CD8-positive, alpha-beta memory T cell (primary cell): ENCODE measurements around the gene TNPO3. TPM values are rescaled to one million over a fixed set of nuclear protein-coding genes. Genes with fewer than 3 reads are reported as not detected.
"Not testable (repeated sequence)": the region's sequence is repeated elsewhere in the genome, so short reads cannot be mapped to it uniquely, and the experiment has no call there.

Source experiments
- CTCF ChIA-PET: fragments of 350-600 bp; sonication (Branson Sonifier 250); formaldehyde crosslinking; loops from one replicate; lab custom pipeline; 2021; ENCODE audit warnings: antibody characterized with exemption; lab: Charles Lee
- POLR2A ChIA-PET: fragments of 350-600 bp; sonication (Branson Sonifier 250); formaldehyde crosslinking; loops from one replicate; lab custom pipeline; 2021; ENCODE audit warnings: antibody characterized with exemption; lab: Charles Lee
- DNase-seq, 5 donors: peaks; one replicate each; pipeline versions ENCODE4 v3.0.0 to v3.0.0-alpha.2; 2020 to 2022; ENCODE audit warnings: mixed read lengths in 1 of 5
- H3K27ac ChIP-seq: one replicate; pipeline ENCODE4 v1.7.0; 2013; ENCODE audit warnings: low read depth, mild to moderate bottlenecking, low read length, moderate library complexity
- H3K27me3 ChIP-seq: 2 replicates; pipeline ENCODE4 v1.7.0; 2013; ENCODE audit warnings: low read length, mild to moderate bottlenecking; ENCODE audit not compliant: insufficient read depth, poor library complexity, severe bottlenecking
- H3K36me3 ChIP-seq: 2 replicates; pipeline ENCODE4 v1.7.0; 2013; ENCODE audit warnings: mild to moderate bottlenecking, low read length, moderate library complexity; ENCODE audit not compliant: insufficient read depth
- H3K4me1 ChIP-seq: 2 replicates; pipeline ENCODE4 v1.7.0; 2013; ENCODE audit warnings: mild to moderate bottlenecking, low read length, moderate library complexity; ENCODE audit not compliant: insufficient read depth
- H3K4me3 ChIP-seq: 2 replicates; pipeline ENCODE4 v1.7.0; 2013; ENCODE audit warnings: mild to moderate bottlenecking, low read length
- H3K9me3 ChIP-seq: 2 replicates; pipeline ENCODE4 v1.7.0; 2013; ENCODE audit warnings: mild to moderate bottlenecking, low read length
- H3K27ac Mint-ChIP-seq, 8 donors: one replicate each; pipeline ENCODE4 v1.8.0; 2020 to 2021; ENCODE audit warnings: mixed read lengths in 8 of 8, mild to moderate bottlenecking in 6 of 8, inconsistent platforms in 3 of 8, moderate library complexity in 3 of 8
- H3K27me3 Mint-ChIP-seq, 2 donors: one replicate each; pipeline ENCODE4 v1.8.0; 2020 to 2021; ENCODE audit warnings: mixed read lengths in 2 of 2, mild to moderate bottlenecking in 1 of 2, moderate library complexity in 1 of 2
- H3K36me3 Mint-ChIP-seq, 3 donors: one replicate each; pipeline ENCODE4 v1.8.0; 2020 to 2021; ENCODE audit warnings: mixed read lengths in 3 of 3, inconsistent platforms in 1 of 3, mild to moderate bottlenecking in 1 of 3
- H3K4me1 Mint-ChIP-seq, 3 donors: one replicate each; pipeline ENCODE4 v1.8.0; 2020 to 2021; ENCODE audit warnings: mixed read lengths in 3 of 3, inconsistent platforms in 1 of 3, mild to moderate bottlenecking in 1 of 3
- H3K4me3 Mint-ChIP-seq, 7 donors: one replicate each; pipeline ENCODE4 v1.8.0; 2020 to 2021; ENCODE audit warnings: mixed read lengths in 7 of 7, mild to moderate bottlenecking in 6 of 7, moderate library complexity in 4 of 7, inconsistent platforms in 2 of 7
- H3K9me3 Mint-ChIP-seq, 5 donors: one replicate each; pipeline ENCODE4 v1.8.0; 2020 to 2022; ENCODE audit warnings: mixed read lengths in 5 of 5, mild to moderate bottlenecking in 3 of 5, moderate library complexity in 2 of 5, inconsistent platforms in 1 of 5
- polyA plus RNA-seq: library from polyadenylated mRNA; unstranded; fragments of 300-500 nt; fragmentation: Illumina TruSeq; gene quantifications from one replicate; pipeline ENCODE4 v1.2.3, GENCODE V29; 2021
- total RNA-seq, 2 experiments: library from RNA; stranded (reverse); gene quantifications; one replicate each; pipeline ENCODE4 v1.2.3, GENCODE V29; 2021

TNPO3 gene
- total and polyA plus RNA-seq, 3 experiments from 2014 or later = 43.1 to 82.1 (median 80.5) TPM

DNA sequence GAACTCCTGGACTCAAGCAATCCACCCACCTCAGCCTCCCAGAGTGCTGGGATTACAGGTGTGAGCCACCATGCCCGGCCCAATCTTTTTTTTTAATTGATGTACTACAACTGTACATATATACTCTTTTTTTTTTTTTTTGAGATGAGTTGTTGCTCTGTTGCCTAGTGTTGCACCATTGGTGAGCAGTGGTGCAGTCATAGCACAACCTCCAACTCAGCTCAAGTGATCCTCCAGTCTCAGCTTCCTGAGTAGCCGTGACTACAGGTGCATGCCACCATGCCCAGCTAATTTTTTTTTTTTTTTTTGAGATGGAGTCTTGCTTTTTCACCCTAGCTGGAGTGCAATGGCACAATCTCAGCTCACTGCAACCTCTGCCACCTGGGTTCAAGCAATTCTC lies 111.7 kb downstream of the TNPO3 start:
- H3K9me3 ChIP-seq, H3K9me3 Mint-ChIP-seq, H3K36me3 ChIP-seq, H3K27ac ChIP-seq, H3K4me3 ChIP-seq, H3K36me3 Mint-ChIP-seq, H3K27me3 ChIP-seq, H3K27me3 Mint-ChIP-seq, H3K4me1 ChIP-seq, DNase-seq, POLR2A ChIA-PET, CTCF ChIA-PET, H3K4me3 Mint-ChIP-seq: not testable (repeated sequence)
- H3K27ac Mint-ChIP-seq = peak overlapping the region in 1 of 8 donors; percentile 36
- H3K4me1 Mint-ChIP-seq = peaks cover 20 to 30% (median 22%) of the 10 kb centered on the region in 3 donors

DNA sequence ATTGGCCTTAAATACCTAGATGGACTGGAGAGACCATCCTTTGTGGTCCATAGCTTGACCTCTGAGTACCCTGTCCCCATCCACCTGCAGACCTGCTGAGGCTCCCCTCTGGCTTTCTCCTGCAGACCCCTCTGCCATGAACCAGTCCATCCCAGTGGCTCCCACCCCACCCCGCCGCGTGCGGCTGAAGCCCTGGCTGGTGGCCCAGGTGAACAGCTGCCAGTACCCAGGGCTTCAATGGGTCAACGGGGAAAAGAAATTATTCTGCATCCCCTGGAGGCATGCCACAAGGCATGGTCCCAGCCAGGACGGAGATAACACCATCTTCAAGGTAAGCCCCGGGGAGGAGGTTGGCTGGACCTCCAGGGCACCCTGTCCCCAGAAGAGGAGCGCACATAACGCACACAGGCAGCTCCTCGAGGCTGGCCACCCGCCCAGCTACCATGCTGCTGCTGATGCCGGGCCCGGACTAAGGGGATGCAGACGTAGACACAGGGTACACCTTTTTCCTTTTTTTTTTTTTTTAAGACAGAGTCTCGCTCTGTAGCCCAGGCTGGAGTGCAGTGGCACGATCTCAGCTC lies 112.9 kb downstream of the TNPO3 start:
- no peaks in the 10 kb centered on the region for H3K36me3 ChIP-seq
- Mint-ChIP-seq H3K27me3 (peaks cover 5 to 10% of the 10 kb centered on the region in 2 donors), H3K4me1 (peaks cover 23 to 36% (median 25%) of the 10 kb centered on the region in 3 donors), H3K9me3 (no peaks in the 10 kb centered on the region), H3K36me3 (peaks cover 0 to 4% (median 0%) of the 10 kb centered on the region in 3 donors), H3K27ac (no peak overlapping the region), H3K4me3 (no peak overlapping the region)
- no peak for DNase-seq
- H3K4me1 ChIP-seq = peaks cover 8% of the 10 kb centered on the region
- H3K9me3 ChIP-seq = no peaks in the 10 kb centered on the region
- POLR2A ChIA-PET = no interaction called here
- H3K27ac ChIP-seq = no peak overlapping the region
- CTCF ChIA-PET = no interaction called here
- no peak overlapping the region for H3K4me3 ChIP-seq
- H3K27me3 ChIP-seq = peaks cover 14% of the 10 kb centered on the region

DNA sequence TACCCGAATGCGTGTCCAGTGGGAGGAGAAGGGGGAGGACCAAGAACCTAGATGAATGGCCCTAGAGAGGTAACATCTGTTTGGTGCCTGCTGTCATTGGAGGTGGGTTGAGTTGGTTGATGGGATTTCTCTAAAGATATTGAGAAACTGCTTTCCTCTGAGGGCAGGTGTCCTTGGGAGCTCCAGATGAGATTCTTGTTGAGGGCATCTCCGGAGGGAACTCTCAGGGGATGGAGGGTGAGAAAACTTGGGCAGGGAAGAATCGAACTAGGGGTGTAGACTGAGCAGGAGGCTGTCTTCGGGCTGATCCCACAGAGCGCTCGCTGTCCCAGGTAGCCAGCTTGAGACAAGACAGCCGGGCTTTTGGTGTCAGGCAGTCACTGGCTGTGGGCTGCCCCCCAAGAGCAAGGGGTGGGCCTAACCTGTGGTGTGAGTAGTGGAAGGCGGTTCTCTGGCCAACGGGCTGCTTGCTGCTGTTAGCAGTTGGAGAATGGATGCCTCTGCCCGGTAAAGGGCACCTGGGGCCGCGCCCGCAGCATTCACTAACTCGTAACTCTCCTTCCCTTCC lies 113.5 kb downstream of the TNPO3 start:
- peaks cover 0 to 4% (median 0%) of the 10 kb centered on the region in 3 donors for H3K36me3 Mint-ChIP-seq
- Histone ChIP-seq H3K27ac (no peak overlapping the region), H3K27me3 (peaks cover 14% of the 10 kb centered on the region), H3K36me3 (no peaks in the 10 kb centered on the region), H3K4me1 (peaks cover 8% of the 10 kb centered on the region), H3K9me3 (no peaks in the 10 kb centered on the region), H3K4me3 (no peak overlapping the region)
- no peaks in the 10 kb centered on the region for H3K9me3 Mint-ChIP-seq
- H3K4me1 Mint-ChIP-seq = peaks cover 27 to 39% (median 27%) of the 10 kb centered on the region in 3 donors
- peak overlapping the region in 7 of 8 donors; percentile 3 to 82 (median 49) for H3K27ac Mint-ChIP-seq
- POLR2A ChIA-PET = no interaction called here
- peaks cover 9 to 14% of the 10 kb centered on the region in 2 donors for H3K27me3 Mint-ChIP-seq
- no peak for DNase-seq
- CTCF ChIA-PET = no interaction called here
- H3K4me3 Mint-ChIP-seq = peak overlapping the region; percentile 17 to 90 (median 70)

DNA sequence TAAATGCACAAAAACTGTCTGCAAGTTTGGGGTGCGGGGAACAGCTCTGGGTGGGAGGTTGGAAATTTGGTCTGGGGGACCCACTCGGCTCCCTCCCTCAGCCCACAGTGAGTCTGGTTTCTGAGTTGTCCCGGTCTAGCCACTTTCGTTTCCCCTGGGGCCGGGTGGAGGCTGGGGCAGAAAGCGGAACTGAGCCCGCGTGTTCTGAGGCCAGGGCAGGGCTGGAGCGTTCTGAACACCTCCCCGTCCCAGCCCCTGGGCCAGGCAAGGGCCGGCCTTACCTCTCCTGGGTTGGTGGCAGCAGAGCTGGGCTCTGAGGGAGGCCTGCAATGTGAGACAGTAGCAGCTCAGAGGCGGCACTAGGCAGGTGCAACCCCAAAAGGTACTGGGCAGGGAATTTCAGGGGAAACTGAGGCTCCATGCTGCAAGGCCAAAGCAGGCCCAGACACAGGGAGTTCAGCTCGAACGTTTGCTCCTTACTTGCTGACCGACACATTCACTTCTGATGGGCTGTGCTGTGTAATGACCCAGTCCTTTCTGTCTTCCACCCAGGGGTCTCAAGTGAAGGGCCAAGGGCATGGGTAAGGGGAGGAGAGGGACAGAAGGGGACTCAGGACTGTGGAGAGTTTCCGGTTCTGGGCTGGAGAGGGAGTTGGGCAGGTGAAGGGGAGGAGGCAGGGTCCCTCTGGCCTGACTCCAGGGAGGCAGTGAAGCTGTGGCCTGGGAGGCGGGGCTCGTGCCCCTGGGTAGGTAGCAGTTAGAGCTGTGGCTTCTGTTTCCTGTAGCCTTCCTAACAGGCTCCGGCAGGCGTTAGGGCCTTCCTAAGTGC lies 114.2 kb downstream of the TNPO3 start:
- Histone ChIP-seq H3K27me3 (peaks cover 14% of the 10 kb centered on the region), H3K27ac (no peak overlapping the region), H3K36me3 (no peaks in the 10 kb centered on the region), H3K9me3 (no peaks in the 10 kb centered on the region), H3K4me1 (peaks cover 8% of the 10 kb centered on the region), H3K4me3 (no peak overlapping the region)
- Mint-ChIP-seq H3K27me3 (peaks cover 9 to 14% of the 10 kb centered on the region in 2 donors), H3K4me3 (peak overlapping the region; percentile 19 to 90 (median 84)), H3K27ac (peak overlapping the region in 7 of 8 donors; percentile 3 to 82 (median 52)), H3K36me3 (peaks cover 0 to 4% (median 0%) of the 10 kb centered on the region in 3 donors), H3K9me3 (no peaks in the 10 kb centered on the region), H3K4me1 (peaks cover 27 to 39% (median 27%) of the 10 kb centered on the region in 3 donors)
- peak in 1 of 5 donors; percentile 48 for DNase-seq
- ChIA-PET POLR2A (interaction anchor here (0.5 kb wide), 1 partner anchor 569 kb away, joined by 3 read pairs; no protein-coding TSS in a partner anchor), CTCF (interaction anchor here (0.9 to 1.1 kb wide), 2 partner anchors 11 to 151 kb away, joined by 3 read pairs; no protein-coding TSS in a partner anchor)

DNA sequence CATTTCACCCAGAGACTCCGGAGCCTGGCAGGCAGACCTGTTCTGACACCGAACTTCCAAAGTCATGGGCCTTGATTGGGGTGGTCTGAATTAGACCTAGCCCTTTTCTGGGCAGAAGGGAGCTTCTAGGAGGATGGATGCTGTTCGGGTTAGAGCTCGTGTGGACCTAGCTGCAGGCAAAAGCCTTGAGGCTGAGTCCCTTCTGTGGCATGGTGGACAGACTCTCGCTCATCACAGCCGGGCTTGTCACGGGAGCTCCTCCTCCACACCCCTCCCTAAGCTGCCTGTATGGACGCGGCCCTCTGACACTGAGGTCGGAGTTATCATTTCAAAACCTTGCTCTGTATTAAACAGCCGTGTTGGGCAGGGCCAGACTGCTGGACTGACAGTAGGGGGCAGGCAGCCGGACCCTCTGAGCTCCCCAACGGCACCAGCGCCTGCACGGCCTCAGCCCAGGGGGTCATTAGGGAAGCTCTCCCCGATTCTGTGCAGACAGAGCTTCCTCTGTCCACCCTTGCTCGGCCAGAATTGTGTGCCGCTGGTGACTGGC lies 115.0 kb downstream of the TNPO3 start:
- Mint-ChIP-seq H3K9me3 (no peaks in the 10 kb centered on the region), H3K36me3 (peaks cover 0 to 4% (median 0%) of the 10 kb centered on the region in 3 donors), H3K4me1 (peaks cover 27 to 39% (median 27%) of the 10 kb centered on the region in 3 donors), H3K27ac (peak overlapping the region in 4 of 8 donors; percentile 23 to 81 (median 64)), H3K4me3 (peak overlapping the region; percentile 84 to 91 (median 87)), H3K27me3 (peaks cover 9 to 19% of the 10 kb centered on the region in 2 donors)
- Histone ChIP-seq H3K4me3 (no peak overlapping the region), H3K27me3 (peaks cover 14% of the 10 kb centered on the region), H3K9me3 (no peaks in the 10 kb centered on the region), H3K4me1 (peaks cover 8% of the 10 kb centered on the region), H3K27ac (no peak overlapping the region), H3K36me3 (no peaks in the 10 kb centered on the region)
- no peak for DNase-seq
- ChIA-PET CTCF (interaction anchor here (0.9 to 1.1 kb wide), 3 partner anchors 10 to 152 kb away, joined by 3 to 4 read pairs (median 3); no protein-coding TSS in a partner anchor), POLR2A (interaction anchor here (0.5 kb wide), 1 partner anchor 568 kb away, joined by 3 read pairs; no protein-coding TSS in a partner anchor)

DNA sequence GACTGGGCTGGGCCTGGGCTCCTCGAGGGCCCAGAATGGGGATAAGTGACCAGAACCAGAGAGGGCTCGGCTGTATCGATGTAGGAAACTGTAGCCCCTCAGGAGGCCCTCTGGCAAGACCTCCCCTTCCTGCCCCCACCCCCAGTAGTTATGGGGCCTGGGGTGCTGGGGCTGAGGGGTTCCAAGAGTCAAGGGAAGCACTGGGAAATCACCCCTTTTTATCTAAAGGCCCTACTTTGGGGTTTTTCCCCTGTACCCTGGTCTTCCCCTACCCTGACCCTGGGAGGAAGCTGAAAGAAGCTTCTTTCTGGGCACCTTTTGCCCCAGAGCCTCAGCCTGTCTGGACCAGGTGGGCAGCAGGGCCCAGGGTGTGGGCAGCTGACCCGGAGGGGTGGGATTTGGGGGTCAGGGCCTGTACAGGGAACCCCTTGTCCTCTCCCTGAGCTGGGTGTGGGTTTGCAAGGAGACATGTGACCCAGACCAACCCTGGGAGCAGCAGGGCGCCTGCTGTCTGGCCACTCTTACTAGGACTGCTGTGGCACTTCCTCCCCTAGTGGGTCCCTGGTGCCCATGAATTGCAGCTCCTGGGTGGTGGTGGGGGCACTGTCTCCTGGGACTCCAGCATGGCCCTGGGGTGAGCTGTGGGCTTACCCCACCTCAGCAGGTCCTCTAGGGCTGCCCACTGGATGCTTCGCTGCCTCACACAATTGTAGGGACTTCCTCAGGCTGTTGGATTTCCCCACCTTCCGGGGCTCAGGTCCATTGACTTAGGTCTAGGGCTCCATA lies 115.6 kb downstream of the TNPO3 start:
- Histone ChIP-seq H3K27me3 (peaks cover 14% of the 10 kb centered on the region), H3K4me3 (no peak overlapping the region), H3K4me1 (peaks cover 8% of the 10 kb centered on the region), H3K27ac (no peak overlapping the region), H3K36me3 (no peaks in the 10 kb centered on the region), H3K9me3 (no peaks in the 10 kb centered on the region)
- Mint-ChIP-seq H3K27ac (peak overlapping the region in 4 of 8 donors; percentile 33 to 81 (median 60)), H3K36me3 (peaks cover 0 to 4% (median 0%) of the 10 kb centered on the region in 3 donors), H3K27me3 (peaks cover 9 to 19% of the 10 kb centered on the region in 2 donors), H3K4me1 (peaks cover 27 to 39% (median 27%) of the 10 kb centered on the region in 3 donors), H3K9me3 (no peaks in the 10 kb centered on the region), H3K4me3 (peak overlapping the region; percentile 84 to 91 (median 87))
- POLR2A ChIA-PET = no interaction called here
- DNase-seq = no peak
- CTCF ChIA-PET = interaction anchor here (0.9 to 1.1 kb wide), 2 partner anchors 19 to 152 kb away, joined by 3 to 4 read pairs; no protein-coding TSS in a partner anchor

DNA sequence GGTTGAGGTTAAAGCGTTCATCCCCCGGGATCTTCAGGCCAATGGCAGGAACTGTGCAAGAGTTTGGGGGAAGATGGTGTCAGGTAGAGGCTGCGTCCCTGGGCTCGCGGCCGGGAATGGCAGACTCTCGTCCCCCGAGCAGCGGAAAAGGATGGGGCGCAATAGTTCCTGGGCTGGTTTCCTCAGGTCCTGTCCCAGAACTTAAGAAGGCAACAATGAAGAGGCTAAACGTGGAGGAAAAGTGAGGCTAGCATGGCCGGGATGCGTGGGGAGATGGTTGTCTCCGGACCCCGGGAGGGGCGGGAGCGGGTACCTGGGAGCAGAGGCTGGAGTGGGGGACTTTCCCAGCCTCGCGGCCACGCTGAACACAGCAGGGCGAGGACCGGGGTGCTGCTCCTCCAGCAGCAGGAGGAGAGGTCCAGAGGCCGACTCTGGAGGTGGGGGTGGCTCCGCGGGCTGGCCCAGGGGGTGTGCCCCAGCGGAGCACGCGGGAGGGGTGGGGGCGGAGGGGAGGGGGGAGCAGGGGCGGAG lies 116.3 kb downstream of the TNPO3 start:
- Histone ChIP-seq H3K36me3 (no peaks in the 10 kb centered on the region), H3K27me3 (peaks cover 14% of the 10 kb centered on the region), H3K4me1 (peaks cover 8% of the 10 kb centered on the region), H3K27ac (no peak overlapping the region), H3K9me3 (no peaks in the 10 kb centered on the region), H3K4me3 (peak overlapping the region; percentile 53)
- peaks cover 0 to 4% (median 0%) of the 10 kb centered on the region in 3 donors for H3K36me3 Mint-ChIP-seq
- H3K9me3 Mint-ChIP-seq = no peaks in the 10 kb centered on the region
- H3K27me3 Mint-ChIP-seq = peaks cover 9 to 19% of the 10 kb centered on the region in 2 donors
- peaks cover 27 to 40% (median 29%) of the 10 kb centered on the region in 3 donors for H3K4me1 Mint-ChIP-seq
- ChIA-PET CTCF (no interaction called here), POLR2A (no interaction called here)
- peak overlapping the region; percentile 84 to 92 (median 88) for H3K4me3 Mint-ChIP-seq
- H3K27ac Mint-ChIP-seq = peak overlapping the region in 5 of 8 donors; percentile 60 to 90 (median 84)
- no peak for DNase-seq
